Measurements from ENCODE around the gene GNE. TPM values are rescaled to one million over a fixed set of nuclear protein-coding genes. Genes with fewer than 3 reads are reported as not detected.

GNE gene
- total and polyA plus RNA-seq, 9 of the 15 experiments (the other 6 are each of a cell fraction or from before 2014, with no cell fraction given) = 5.1 to 18.6 (median 12.0) TPM

DNA sequence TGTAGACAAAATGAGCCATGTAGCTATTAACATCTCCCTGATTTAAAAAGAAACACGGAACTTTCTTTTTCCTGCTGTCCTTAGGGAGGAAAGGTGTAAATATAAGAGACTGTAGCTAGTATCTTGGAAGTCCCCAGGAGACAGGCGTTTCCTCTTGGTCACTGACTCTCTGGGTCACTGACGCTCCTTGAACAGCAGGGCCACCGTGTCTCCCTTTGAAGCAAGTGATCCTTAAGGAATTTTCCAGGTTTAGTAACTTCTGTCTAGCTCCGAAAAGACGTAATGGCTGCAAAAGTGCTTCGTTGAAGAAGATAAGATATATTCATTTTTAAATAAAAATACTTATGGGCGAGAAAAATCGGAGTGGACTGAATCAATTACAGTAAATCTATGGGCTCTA lies 68.3 kb downstream of the GNE start:
- H3K4me3 ChIP-seq = peak overlapping the region; percentile 97
- peak overlapping the region; percentile 93 for H3K27ac ChIP-seq (ENCODE audit: extremely low read depth, low read depth, low read length)
- intact Hi-C loops (cut with micrococcal nuclease) (no loop called here), in situ Hi-C loops (cut with MboI) (no loop called here)
- peaks cover 3 to 12% of the 10 kb centered on the region in 2 experiments; a peak in 4 of 5 replicates for H3K4me1 ChIP-seq (replicated peaks in 1 of 2; ENCODE audit: control insufficient read depth in 2 of 2, insufficient read depth in 2 of 2, low read length in 2 of 2)
- ATAC-seq (no peak), FAIRE-seq (no peak), DNase-seq (ENCODE audit: extremely low read depth in 1 of 4, low spot score in 3 of 4) (peak in 1 of 4 experiments; percentile 33)
- peak overlapping the region; percentile 85 for H3K4me2 ChIP-seq (ENCODE audit: insufficient read depth, low read length)
- H3K9me1 ChIP-seq (ENCODE audit: control insufficient read depth, insufficient read depth, low read length) = no peaks in the 10 kb centered on the region
- peak overlapping the region; percentile 97 for H2AFZ ChIP-seq (ENCODE audit: low read depth, low read length)
- WGBS (ENCODE audit: insufficient coverage, low coverage, missing lambda C conversion rate) = 6% methylated on average over 9 of the region's 9 CpGs
- BruUV-seq (replicated peaks) = TSS peak; percentile 98
- POLR2A ChIA-PET = interaction anchor here (0.6 to 2.8 kb wide), 13 partner anchors 8 to 139 kb away, joined by 3 to 13 read pairs (median 4); partner anchors contain the start of gene GNE
- H3K36me3 ChIP-seq (ENCODE audit: control insufficient read depth, insufficient read depth, low read length) = peaks cover 21% of the 10 kb centered on the region; the same call in 2 of the 3 replicates
- peak overlapping the region; percentile 82 to 96; a peak in 3 of 4 replicates for H3K9ac ChIP-seq (ENCODE audit: insufficient read depth in 1 of 2, low read depth in 2 of 2, low read length in 2 of 2)
- H4K20me1 ChIP-seq (replicated peaks; ENCODE audit: control insufficient read depth, insufficient read depth, low read length) = peaks cover 28% of the 10 kb centered on the region
- no peaks in the 10 kb centered on the region for H3K27me3 ChIP-seq (ENCODE audit: control insufficient read depth in 2 of 2, insufficient read depth in 2 of 2, low read length in 2 of 2)
- no peaks in the 10 kb centered on the region for H3K9me3 ChIP-seq (replicated peaks; ENCODE audit: control insufficient read depth, insufficient read depth, low read depth, low read length)
- CTCF ChIA-PET (ENCODE audit: low intra/inter-chr PET ratio) = no interaction called here
- peaks cover 42% of the 10 kb centered on the region for H3K79me2 ChIP-seq (ENCODE audit: control insufficient read depth, insufficient read depth, low read length)
- TF ChIP-seq EP400 (IDR thresholded peaks at IDR 0.05) (no peak), RBM15 (IDR thresholded peaks at IDR 0.05; ENCODE audit: insufficient read depth, low read length) (no peak), DIDO1 (tag; IDR thresholded peaks at IDR 0.05; ENCODE audit: low read depth) (no peak), NFYB (IDR thresholded peaks at IDR 0.05; ENCODE audit: extremely low read depth, insufficient read length) (no peak), YY1 (IDR thresholded peaks at IDR 0.05; ENCODE audit: borderline replicate concordance in 1 of 3, control insufficient read depth in 1 of 3, extremely low read depth in 1 of 3, insufficient read depth in 3 of 3, insufficient read length in 1 of 3, insufficient replicate concordance in 2 of 3, low read depth in 1 of 3, low read length in 2 of 3) (no peak), PCBP1 (IDR thresholded peaks at IDR 0.05; ENCODE audit: low read depth, low read length, poor library complexity, severe bottlenecking) (no peak), LEF1 (IDR thresholded peaks at IDR 0.05) (no peak), ZNF785 (CRISPR knock-in tag; IDR thresholded peaks at IDR 0.05) (no peak), ZNF57 (CRISPR knock-in tag; IDR thresholded peaks at IDR 0.05) (no peak), MTA2 (IDR thresholded peaks at IDR 0.05; ENCODE audit: low read depth) (no peak), ADNP (tag; IDR thresholded peaks at IDR 0.05) (no peak), ZFPM2 (CRISPR knock-in tag; IDR thresholded peaks at IDR 0.05) (no peak)
- TF ChIP-seq, protein P1, sequence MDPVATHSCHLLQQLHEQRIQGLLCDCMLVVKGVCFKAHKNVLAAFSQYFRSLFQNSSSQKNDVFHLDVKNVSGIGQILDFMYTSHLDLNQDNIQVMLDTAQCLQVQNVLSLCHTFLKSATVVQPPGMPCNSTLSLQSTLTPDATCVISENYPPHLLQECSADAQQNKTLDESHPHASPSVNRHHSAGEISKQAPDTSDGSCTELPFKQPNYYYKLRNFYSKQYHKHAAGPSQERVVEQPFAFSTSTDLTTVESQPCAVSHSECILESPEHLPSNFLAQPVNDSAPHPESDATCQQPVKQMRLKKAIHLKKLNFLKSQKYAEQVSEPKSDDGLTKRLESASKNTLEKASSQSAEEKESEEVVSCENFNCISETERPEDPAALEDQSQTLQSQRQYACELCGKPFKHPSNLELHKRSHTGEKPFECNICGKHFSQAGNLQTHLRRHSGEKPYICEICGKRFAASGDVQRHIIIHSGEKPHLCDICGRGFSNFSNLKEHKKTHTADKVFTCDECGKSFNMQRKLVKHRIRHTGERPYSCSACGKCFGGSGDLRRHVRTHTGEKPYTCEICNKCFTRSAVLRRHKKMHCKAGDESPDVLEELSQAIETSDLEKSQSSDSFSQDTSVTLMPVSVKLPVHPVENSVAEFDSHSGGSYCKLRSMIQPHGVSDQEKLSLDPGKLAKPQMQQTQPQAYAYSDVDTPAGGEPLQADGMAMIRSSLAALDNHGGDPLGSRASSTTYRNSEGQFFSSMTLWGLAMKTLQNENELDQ (CRISPR knock-in tag; IDR thresholded peaks at IDR 0.05; ENCODE audit: borderline replicate concordance) = no peak
- TF ChIP-seq, protein P2, sequence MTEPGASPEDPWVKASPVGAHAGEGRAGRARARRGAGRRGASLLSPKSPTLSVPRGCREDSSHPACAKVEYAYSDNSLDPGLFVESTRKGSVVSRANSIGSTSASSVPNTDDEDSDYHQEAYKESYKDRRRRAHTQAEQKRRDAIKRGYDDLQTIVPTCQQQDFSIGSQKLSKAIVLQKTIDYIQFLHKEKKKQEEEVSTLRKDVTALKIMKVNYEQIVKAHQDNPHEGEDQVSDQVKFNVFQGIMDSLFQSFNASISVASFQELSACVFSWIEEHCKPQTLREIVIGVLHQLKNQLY (CRISPR knock-in tag; conservative IDR thresholded peaks at IDR 0.05) = no peak
- TF ChIP-seq, protein P3, sequence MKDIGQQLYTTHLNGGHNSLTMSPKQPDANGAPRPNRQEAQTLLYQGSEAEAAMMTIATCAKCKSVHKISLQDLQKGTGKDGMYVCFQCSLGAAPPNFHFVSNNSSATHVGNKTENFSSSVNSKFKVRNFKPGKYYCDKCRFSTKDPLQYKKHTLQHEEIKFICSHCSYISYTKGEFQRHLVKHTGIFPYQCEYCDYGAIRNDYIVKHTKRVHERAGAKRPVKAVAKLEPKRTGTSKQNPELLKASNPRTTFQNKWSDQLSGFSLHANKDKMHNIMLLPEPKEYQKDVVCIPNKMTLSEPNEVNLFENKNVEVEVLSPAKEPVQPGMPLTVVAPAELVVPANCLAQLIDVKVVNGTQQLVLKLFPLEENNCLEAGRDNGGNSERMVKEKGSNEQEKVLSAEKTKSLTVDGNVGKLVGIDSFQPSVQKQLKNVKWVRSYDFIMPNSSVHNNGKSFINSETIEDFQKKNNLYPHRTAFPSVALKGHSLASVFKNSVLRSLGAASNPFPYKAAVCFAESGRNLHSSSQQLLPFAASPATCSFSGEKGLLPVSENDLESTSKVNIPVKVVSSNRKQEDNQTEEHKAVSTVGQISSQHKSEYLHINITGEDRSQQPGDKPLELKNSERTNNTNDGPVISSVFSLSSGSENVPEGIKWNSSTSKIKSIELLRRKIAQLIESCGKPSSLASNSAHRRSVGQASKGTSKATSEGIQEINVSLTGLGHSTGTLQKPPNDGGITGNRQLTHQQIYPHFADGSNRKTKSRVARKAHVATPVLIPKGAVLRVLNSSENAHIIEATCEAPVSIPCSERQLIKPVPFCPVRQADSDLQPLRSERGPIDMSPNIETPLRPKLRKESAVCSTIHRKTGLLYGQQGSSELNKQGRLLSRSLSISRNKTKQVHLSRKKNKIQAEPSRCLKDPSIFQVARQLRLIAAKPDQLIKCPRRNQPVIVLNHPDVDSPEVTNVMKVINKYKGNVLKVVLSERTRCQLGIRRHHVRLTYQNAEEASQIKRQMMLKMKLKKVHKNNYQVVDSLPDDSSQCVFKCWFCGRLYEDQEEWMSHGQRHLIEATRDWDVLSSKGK (CRISPR knock-in tag; IDR thresholded peaks at IDR 0.05) = no peak

Data from K562 (cell line).